IPS-NIHi7 (cell line): ENCODE measurements around the gene RBP5.
"Not testable (repeated sequence)": the region's sequence is repeated elsewhere in the genome, so short reads cannot be mapped to it uniquely, and the experiment has no call there.

Experiments
- DNase-seq: peaks from one replicate; pipeline ENCODE4 v3.0.0; 2012; ENCODE audit warnings: mixed read lengths; ENCODE audit errors: extremely low spot score

The RBP5 gene

GRCh38 chr12:7122811-7123769 lies 5.6 kb downstream of the RBP5 start:
- no peak for DNase-seq

- DNase-seq, result no peak
Observed at GRCh38 chr12:7121324-7121723, 7.4 kb downstream of the RBP5 start.

GRCh38 chr12:7120166-7120565 lies 8.5 kb downstream of the RBP5 start:
- DNase-seq, result no peak

- DNase-seq, result no peak
Observed at GRCh38 chr12:7118881-7119280, 9.8 kb downstream of the RBP5 start.

GRCh38 chr12:7117670-7118069 lies 11.0 kb downstream of the RBP5 start:
- DNase-seq, result no peak

- DNase-seq, result no peak
Observed at GRCh38 chr12:7116916-7117315, 11.8 kb downstream of the RBP5 start.

GRCh38 chr12:7116196-7116595 lies 12.5 kb downstream of the RBP5 start:
- no peak for DNase-seq

GRCh38 chr12:7114851-7115250 lies 13.8 kb downstream of the RBP5 start:
- no peak for DNase-seq

GRCh38 chr12:7114008-7114407 lies 14.7 kb downstream of the RBP5 start:
- no peak for DNase-seq

- peak; percentile 74 for DNase-seq
Observed at GRCh38 chr12:7113389-7113871, 15.3 kb downstream of the RBP5 start.

GRCh38 chr12:7112041-7112440 lies 16.6 kb downstream of the RBP5 start:
- no peak for DNase-seq

- no peak for DNase-seq
Observed at GRCh38 chr12:7110661-7111060, 18.0 kb downstream of the RBP5 start.

GRCh38 chr12:7109572-7109920 lies 19.1 kb downstream of the RBP5 start:
- DNase-seq, result no peak

- DNase-seq, result peak; percentile 82
Observed at GRCh38 chr12:7108796-7109571, 19.7 kb downstream of the RBP5 start, which contains the start of gene C1RL. Gene C1RL, minus strand, starts transcription at chr12:7109214. Its CDS starts 34 bp downstream, at chr12:7109180.

- peak; percentile 73 for DNase-seq
Observed at GRCh38 chr12:7108003-7108795, 20.5 kb downstream of the RBP5 start.

GRCh38 chr12:7107636-7108002 lies 21.1 kb downstream of the RBP5 start:
- no peak for DNase-seq

GRCh38 chr12:7107181-7107580 lies 21.5 kb downstream of the RBP5 start:
- not testable (repeated sequence) for DNase-seq

GRCh38 chr12:7106082-7106481 lies 22.6 kb downstream of the RBP5 start:
- no peak for DNase-seq

GRCh38 chr12:7103837-7104584 lies 24.7 kb downstream of the RBP5 start:
- DNase-seq, result no peak

- DNase-seq, result no peak
Observed at GRCh38 chr12:7102582-7102981, 26.1 kb downstream of the RBP5 start.

GRCh38 chr12:7101694-7102131 lies 27.0 kb downstream of the RBP5 start:
- DNase-seq, result no peak
